HPDE6-E6E7 (cell line): ENCODE data around the gene ELFN1.

Experiments used
- DNase-seq: peaks from one replicate; pipeline ENCODE4 v3.0.0; 2011; ENCODE audit warnings: missing footprints; ENCODE audit errors: extremely low spot score

Gene ELFN1

DNA sequence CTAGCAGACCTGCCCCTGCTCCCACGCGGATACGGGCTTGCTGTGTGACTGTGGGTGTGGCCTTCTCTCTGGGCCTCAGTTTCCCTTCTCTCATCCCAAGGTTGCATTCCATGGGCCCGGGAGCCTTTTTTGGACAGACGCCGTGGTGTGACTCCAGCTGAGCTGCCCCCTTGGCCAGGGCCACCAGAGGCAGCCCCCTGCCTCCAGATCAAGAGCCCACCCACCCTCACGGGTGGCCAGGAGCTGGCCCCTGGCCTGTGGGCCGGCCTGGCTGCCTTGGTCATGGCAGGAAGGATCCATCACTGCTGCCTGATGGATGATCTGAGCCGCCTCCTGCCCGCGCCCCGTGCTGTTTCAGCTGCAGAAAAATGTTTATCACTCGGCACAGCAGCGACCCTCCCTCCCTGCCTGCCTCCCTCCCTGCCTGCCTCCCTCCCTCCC, 27.8 kb upstream of the ELFN1 start:
- DNase-seq, result no peak

DNA sequence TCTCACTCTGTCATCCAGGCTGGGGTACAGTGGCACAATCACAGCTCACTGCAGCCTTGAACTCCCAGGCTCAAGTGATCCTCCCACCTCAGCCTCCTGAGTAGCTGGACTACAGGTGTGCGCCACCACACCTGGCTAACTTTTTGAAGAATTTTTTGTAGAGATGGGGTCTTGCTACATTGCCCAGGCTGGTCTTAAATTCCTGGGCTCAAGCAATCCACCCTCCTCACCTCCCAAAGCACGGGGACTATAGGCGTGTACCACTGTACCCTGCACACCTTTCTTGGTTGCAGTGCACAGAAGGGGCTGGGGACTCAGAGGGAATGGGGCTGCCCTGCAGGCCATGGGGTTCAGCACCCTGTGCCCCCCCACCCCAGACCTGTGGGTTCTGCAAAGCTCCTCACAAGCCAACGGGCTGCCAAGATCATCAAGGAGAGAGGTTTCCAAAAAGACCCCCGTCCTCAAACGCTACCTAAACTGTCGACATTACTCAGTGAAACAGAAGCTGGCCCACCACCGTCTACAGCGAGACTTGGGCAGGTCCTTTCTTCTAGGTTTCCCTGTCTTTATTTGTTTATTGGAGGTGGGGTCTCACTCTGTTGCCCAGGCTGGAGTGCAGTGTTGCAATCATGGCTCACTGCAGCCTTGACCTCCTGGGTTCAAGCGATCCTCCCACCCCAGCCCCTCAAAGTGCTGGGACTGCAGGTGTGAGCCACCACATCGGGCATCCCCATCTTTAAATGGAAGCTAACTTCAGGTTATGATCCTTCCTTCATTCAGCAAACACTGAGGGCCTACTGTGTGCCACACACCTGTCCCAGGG, 26.6 kb upstream of the ELFN1 start:
- DNase-seq, result no peak

DNA sequence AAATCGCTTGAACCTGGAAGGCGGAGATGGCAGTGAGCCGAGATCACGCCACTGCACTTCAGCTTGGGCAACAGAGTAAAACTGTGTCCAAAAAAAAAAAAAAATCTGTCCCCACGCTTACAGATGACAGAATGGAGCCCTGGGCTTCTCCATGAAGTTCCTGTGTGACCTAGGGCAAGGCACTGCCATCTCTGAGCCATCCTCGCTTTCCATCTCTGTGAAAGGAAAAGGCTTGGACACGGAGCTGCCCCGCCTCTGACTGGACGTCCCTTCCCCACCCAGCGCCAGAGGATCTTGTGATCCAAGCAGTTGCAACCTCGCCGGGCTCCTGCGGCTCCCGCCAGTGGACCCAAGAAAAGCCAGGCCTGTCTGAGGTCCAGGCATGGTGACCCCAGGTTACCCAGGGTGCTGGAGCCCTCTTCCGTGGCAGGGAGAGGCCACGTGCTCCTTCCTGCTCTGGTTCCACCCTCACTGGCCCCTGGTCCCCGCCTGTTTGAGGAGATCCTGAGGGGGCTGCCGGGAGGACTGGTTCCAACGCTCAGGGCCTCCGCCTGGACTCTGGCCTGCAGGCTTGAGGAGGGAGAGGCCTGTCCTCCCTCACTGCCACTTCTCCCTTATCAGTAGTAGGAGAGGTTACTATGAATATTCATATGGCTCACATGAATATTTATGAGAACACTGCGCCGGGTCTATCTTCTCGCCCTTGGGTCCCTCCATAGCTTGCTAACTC, 25.6 kb upstream of the ELFN1 start:
- no peak for DNase-seq

DNA sequence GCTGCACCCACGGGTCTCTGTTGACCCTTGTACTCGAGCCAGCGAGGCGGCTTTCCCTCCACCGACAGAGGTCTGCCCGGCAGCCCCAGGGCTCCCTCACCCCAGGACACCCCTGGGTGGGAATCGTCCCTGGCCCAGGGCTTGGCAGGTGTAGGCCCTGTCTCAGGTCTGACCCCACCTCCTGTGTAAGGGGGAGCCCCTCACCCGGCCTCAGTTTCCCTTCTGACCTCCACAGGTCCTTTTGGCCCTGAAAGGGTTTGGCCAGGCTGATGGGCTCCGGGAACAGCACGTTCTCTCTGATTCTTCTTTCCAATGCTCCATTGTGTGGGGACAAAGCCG, 25.0 kb upstream of the ELFN1 start:
- DNase-seq, result no peak

DNA sequence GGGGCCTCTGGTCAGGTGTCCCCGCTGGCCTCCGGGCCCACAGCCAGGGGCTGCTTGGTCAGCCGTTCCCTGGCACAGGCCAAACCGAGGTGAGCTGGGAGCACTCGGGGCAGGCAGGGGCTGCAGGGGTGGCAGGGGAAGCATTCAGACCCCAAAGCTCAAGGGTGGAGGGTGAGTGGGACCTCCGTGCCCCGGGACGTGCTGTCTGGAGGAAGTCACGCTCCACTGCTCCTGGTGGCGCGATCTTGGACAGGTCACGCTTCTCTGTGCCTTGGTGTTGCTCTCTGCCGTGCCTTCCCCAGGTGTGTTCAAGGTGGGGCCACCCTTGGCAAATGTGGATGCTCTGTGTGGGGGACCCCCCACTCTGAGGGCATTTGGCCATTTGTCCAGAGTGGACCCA, 24.6 kb upstream of the ELFN1 start:
- no peak for DNase-seq

DNA sequence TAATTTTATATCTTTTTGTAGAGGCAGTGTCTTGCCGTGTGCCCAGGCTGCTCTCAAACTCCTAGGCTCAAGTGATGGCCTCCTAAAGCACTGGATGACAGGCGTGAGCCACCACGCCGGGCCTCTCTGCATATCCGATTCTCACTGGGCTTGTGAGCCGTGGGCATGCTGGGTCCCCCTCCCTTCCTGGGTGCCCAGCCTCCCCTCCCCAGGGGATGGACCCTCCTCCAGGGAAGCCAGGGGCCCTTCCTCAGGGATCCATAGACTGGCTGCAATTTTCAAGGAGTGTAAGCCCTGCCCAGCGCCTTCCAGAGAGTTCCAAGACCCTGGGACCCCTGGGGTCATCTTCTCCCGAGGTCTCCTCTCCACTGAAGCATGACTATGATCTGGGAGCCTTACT, 23.7 kb upstream of the ELFN1 start:
- DNase-seq, result no peak

DNA sequence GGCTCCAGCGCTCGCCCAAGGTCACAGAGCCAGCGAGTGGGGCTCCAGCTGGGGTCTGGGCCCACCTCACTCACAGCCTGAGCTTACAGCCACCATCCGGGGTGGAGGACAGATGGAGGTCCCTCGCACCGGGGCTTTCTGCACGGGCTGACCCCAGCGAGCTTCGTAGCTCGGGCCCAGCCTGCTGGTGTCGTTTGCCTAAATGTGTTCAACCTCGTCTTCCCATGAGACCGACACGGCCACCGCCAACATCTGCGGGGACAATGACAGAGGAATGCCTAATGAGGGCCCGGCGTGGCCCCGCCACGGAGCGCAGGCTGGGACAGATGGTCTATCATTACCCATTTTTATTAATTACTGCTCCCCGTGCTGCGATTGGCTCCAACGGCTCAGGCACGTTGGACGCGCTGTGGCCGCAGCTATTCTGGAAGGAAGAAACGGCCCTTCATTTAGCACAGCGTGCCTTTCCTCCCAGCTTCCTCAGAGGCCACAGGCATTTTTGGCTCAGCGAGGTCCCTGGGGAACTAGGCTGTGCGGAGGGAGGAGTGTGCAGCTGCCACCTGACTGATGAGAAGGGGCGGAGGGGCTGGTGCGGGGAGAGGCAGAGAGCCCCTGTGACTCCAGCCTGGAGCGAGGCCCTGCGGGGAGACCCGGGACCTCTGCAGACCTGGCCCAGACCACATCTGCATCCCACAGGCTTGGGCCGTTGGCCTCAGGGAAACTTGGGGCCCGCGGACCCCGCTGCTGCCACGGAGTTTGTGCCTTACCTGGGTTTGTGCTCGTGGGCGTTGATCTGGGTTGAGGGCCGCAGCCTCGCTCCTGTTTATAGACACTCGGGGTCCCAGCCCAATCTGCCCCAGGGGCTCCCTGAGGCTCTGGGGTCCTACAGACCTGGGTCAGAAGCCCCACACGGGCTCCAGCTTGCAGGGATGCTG, 22.9 kb upstream of the ELFN1 start:
- no peak for DNase-seq

DNA sequence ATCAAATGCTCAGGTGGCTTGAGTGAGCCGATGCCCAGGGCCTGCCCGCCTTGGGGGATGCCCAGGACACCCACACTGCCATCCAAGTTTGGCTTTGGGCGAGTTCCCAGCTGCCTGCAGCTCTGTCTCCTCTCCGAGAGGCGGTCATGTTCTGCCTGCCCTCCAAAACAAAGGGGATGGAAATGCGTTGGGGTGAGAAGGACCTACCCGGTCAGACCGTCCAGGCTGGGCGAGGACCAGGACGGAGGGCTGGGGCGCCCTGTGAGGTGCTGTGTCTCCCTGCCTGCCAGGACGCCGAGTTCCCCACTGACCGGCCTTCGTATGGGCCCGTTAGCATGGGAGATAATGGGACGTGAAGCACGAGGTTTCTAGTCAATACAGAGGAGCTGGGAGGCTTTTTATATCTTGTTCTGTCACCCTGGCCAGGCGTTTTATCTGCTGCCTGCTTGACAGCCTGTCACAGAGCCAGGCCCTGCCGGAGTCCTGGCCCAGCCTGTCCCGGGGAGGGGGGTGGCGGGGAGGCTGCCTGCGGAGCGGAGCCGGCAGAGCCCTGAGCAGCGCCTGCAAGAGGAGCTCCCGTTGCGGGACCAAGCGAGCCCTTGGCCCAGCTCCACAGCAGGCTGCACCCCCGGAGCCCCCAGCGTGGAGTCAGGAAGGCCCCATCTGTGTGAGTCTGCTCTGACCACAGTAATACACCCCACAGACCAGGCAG, 22.0 kb upstream of the ELFN1 start:
- DNase-seq, result no peak

DNA sequence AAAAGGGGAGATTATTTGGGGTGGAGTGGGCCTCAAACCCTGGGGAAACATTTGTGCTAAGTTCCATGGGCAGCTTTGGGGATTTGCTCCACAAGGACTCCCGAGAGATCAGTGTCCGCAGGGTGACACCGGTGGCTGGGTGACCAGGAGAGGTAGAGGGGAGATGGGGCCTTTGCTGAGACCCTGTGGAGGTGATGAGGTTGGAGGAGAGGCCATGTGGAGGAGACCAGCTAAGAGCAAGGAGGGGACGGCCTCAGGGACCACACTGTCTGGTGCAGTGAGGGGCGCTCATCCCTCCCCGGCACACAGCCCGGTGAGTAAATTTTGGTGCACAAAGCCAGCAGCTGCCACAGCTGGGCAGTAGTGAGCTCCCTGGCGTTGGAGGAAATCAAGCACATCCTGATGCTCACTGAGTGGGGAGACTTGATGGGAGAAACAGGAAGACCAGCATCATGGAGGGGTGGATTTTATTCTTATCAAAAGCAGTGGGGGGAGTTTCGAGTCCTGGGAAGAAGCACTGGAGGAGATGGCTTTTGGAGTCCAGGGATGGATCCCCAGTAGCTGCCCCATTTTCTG, 20.2 kb upstream of the ELFN1 start:
- DNase-seq, result no peak

DNA sequence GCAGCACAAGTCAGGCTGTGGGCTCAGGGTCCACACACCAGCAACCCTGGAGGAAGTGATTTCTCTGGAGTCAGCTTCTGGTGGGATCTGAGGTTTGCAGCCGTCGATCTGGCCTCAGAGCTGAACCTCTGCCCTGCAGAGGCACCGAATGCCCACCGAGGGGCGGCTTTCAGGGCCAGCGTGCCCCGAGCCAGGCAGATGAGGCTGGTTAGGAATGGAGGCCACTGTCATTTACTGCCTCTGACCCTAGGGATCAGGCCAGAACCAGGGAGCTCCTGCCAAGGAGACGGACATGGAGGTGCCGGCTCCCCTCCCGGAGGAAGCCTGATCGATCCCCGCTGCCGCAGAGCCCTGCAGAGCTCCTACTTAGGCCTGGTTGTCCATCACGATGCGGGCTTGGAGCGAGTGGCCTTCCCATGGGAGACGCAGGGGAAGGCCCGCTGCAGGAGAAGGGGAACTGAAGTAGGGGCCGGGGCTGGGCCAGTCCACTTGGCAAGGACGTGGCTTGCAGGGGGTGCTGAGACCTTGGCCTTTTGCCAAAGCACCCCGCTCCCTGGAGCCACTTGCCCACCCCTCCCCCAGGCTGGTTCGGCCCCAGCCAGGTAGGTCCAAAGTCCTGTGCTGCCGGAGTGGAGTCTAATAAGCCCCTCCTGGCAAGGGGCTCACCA, 19.6 kb upstream of the ELFN1 start:
- DNase-seq, result no peak

DNA sequence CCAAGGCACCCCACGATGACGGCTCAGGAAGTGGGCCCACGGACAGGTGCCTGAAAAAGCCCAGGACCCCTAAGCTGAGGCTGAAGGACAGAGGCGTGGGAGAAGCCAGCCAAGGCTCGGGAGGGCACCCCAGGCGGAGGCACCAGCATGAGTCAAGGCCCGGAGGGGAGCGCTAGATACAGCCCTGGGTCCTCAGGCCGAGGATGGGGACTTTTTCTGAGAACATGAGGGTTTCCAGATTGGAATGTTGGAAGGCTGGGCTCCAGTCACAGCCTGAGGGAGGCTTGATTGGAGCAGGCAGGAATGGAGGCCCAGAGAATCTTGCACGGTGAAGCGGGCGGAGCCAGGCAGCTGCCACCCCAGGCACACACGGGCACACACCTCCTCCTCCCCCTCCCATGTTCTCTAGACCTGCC, 19.0 kb upstream of the ELFN1 start:
- no peak for DNase-seq

DNA sequence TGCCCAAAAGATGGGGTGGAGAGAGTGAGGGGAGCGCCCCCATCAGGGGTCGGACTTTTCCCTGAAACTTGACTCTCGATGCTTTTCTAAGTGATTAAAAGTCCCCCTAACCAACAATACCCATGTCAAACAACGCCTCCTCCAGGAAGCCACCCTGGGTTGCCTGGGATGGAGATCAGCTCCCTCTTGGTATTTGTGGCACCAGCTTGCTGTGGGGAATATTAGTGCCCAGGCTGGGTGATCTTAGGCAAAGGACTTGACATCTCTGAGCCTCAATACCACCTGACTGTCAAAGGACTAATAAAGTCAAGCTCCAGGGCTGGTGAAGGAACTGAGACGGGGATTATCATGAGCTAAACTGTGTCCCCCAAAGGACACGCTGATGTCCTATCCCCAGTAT, 18.2 kb upstream of the ELFN1 start:
- no peak for DNase-seq

DNA sequence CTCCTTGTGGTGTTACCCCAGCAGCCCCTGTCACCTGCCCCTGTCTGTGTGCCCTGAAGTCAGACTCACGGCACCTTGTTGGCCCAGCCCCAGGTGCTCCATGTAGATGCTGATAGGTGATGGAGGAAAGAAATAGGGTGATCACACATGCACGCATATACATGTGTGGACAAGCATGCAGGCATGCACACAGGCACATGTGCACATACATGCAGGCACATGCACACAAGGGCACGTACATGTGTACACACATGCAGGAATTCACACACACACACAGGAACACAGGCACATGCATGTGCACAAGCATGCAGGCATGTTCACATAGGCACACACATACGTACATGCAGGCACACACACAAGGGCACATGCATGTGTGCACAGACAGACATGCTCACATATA, 16.6 kb upstream of the ELFN1 start:
- DNase-seq, result no peak

DNA sequence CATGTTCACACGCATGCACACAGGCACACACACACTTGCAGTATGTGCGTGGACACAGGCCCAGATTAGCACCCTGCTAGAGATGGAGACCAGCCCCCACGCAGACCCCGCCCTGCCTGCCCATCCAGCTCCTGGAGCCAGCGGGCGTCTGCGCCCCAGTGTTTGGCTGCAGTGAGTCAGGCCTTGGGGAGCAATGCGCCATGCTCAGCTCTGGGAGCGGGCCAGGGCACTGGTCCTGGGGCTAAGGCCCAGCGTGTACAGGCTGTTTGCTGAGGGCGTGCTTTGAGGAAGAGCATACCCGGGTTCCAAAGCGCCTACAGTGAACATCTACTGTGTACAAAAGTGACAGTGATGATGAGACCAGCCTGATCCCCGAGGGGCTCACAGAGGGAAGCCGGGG, 16.0 kb upstream of the ELFN1 start:
- no peak for DNase-seq

DNA sequence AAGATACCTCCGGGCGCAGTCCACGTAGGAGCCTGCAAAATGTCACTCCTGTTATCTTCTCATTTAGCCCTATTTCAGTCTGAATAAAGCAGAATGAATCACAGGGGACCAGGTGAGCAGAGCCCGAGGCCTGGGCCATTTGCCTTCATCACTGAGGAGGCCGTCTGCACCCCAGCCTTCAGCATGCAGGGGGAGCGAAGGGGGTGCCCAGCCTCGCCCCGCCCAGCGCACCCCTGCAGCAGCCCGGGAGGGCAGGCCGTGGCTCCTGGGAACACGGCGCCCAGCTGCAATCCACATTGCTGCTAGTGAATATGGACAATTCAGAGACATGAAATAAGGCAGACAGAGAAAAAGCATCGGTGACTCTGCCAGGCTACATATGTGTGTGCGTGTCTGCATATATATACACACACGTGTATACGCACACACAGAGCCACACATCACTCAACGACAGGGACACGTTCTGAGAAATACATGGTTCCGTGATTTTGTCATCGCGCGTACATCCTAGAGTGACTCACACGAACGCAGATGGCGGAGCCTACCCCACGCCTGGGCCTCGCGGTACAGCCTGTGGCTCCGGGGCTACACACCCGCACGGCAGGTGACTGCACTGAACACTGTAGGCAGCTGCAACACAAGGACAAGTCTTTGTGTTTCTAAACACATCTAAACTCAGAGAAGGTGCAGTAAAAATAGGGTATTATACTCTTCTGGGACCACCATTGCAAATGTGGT, 15.2 kb upstream of the ELFN1 start:
- DNase-seq, result no peak

DNA sequence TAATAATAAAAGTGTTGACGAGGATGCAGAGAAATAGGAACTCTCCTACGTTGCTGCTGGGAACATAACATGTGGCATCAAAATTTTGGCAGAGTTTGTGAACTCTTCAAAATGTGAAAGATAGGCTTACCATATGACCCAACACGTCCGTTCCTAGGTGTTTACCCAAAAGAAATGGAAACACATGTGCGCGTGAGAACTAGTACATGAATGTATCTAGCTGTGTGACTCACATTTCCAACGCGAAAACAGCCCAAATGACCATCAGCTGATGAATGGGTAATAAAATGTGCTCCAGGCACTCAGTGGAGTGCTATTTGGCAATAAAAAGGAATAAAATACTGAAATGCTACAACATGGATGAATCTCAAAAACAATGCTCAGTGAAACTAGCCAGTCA, 10.4 kb upstream of the ELFN1 start:
- no peak for DNase-seq

DNA sequence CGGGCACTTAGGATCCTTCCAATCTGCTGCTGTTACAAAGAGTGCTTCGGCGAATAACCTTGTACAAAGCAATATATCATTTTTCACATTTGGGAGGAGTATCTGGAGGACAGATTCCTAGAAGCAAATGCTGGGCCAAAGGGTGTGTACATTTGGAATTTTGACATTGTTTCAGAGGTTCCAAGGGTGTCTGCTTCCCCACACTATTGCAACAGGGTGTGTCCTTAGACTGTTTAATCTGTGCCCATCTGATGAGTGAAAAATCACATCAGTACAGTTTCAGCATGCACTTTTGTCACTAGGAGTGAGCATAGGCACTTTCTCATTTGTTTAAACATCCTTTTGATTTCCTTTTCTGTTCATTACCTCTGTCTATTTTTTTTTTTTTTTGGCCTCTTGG, 8.6 kb upstream of the ELFN1 start:
- DNase-seq, result no peak

DNA sequence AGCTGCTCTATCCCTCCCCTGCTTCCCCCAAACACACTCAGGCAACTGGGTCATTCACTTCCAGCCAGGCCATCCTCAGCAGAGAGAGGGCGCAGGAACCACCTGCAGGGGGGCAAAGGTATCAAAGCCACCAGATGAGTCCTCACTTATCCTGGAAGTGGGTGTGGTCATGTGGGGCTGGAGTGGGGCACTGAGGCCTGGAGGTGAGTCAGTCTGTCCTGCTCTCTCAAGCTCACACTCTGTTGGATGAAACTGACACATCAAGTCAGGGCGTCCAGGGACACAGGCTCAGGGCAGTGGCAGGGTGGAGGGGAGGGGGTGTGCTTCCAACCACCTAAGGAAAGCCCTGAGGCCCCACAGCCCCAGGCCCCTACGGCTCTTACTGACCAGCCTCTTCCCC, 8.0 kb upstream of the ELFN1 start:
- DNase-seq, result no peak

DNA sequence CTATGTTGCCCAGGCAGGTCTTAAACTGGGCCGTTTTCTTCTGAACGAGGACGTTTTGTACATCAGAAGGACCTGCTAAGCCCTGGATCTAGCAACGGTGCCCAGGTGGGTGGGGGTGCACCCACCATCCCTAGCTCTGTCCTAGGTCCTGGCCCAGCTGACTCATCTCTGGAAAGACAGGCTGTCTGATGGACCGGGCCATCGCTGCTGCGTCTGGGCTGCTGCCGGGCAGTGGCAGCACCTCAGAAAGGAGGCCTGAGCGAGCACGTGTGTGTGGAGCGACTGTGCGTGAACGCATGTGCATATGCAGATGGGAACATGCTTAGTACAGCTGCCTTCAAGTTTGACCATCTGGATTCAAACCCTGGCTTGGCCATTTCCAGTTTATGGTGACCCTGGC, 7.3 kb upstream of the ELFN1 start:
- no peak for DNase-seq

DNA sequence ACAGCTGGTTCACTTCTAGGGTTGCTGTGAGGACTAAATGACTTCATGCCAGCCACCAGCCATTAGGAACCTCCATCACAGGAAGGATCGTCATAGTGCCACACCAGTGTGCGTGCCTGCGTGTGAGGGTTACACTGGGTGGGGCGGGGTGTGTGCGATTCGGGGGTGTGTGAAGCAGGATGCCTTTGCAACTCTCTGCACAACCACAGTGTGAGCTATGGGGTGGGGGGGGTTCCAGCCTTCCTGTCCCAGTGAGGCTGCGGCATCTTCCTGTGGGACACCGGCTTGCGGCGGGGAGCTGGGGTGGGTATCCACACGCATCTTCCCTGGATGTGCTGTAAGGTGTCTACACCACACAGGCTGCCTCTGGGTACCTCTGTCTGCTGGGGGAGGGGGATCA, 6.9 kb upstream of the ELFN1 start:
- no peak for DNase-seq
